ENCODE results near the gene SND1. TPM values are rescaled to one million over a fixed set of nuclear protein-coding genes. Genes with fewer than 3 reads are reported as not detected.
"Not testable (repeated sequence)": the region's sequence is repeated elsewhere in the genome, so short reads cannot be mapped to it uniquely, and the experiment has no call there.

Gene SND1
- polyA plus RNA-seq, 1 donor = 156 TPM

DNA sequence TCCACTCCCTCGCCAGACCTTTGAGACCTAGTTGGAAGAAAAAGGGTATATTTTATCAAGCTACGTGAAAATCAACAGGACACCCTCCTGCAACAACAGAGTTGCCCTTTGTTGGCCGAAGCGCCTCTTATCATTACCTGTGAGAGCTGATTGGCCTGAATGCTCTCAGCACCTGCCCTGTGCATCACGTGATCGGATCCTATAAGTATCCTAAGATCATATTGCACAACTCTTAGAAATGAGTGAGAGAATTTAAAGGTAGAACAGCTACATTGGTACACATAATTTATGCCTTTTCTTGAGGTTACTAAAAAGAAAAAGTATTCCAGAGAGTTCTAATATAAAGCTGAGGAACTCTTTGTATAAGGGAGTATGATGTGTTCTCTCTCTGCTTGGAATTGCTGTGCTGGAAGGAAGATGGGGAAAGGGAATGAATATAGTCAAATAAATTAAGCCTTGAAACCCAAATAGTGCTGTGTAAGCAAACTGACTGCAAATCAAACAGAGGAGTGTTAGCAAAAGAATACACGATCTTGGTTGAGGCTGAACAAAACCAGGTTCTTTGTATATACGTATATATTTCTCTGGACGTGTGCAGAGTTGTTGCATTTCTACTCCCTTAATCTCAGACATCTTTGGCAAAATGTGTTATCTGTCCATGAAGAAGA, 309.9 kb downstream of the SND1 start:
- DNase-seq = no peak

- no peak for DNase-seq
These were observed 310.8 kb downstream of the SND1 start for GRCh38 chr7:127962589-127963361.

- not testable (repeated sequence) for DNase-seq
These were observed 311.9 kb downstream of the SND1 start for GRCh38 chr7:127963850-127964249.

GRCh38 chr7:127967281-127967680, 315.3 kb downstream of the SND1 start:
- DNase-seq = no peak

DNA sequence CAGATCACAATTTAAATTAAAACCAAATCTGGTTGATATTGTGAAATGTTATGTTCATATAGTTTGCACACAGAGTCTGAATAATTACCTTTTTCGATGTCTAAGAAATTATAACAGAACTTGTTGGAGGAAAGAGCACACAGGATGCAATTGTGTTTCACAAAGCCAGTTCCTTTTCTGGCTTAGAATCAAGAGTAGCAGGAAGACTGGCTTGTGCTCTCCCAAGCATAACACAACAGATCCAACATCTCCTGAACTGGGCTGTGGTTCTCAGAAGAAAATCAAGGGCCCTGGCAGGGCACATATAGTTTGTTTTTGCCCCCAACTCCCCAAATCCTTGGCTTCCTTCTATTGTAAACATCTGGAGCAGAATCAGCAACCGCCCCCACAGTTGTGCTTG, 316.6 kb downstream of the SND1 start:
- no peak for DNase-seq

- DNase-seq = no peak
These were observed 321.8 kb downstream of the SND1 start for GRCh38 chr7:127973832-127974231.

- DNase-seq = no peak
These were observed 322.5 kb downstream of the SND1 start for GRCh38 chr7:127974446-127975035.

GRCh38 chr7:127976056-127976737, 324.2 kb downstream of the SND1 start:
- DNase-seq = no peak

DNA sequence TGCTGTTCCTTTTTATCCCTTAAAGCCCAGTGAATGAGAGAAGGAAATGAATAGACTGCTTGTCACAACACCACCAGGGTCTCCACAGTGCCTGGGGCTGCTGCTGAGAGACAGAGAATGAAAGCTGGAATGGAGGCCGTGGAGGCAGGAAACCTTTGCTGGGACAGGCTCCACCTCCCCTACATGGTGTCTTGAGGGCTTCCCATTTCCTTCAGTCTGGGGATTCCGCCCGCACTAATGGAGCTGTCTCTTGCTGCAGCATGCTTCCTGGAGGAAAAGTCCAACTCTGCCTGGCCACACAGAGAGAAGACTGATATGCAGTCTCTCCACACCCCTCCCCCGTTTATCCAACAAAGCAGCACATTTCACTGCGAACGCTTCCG, 324.7 kb downstream of the SND1 start:
- DNase-seq = no peak

GRCh38 chr7:127978421-127978820, 326.4 kb downstream of the SND1 start:
- DNase-seq = no peak

DNA sequence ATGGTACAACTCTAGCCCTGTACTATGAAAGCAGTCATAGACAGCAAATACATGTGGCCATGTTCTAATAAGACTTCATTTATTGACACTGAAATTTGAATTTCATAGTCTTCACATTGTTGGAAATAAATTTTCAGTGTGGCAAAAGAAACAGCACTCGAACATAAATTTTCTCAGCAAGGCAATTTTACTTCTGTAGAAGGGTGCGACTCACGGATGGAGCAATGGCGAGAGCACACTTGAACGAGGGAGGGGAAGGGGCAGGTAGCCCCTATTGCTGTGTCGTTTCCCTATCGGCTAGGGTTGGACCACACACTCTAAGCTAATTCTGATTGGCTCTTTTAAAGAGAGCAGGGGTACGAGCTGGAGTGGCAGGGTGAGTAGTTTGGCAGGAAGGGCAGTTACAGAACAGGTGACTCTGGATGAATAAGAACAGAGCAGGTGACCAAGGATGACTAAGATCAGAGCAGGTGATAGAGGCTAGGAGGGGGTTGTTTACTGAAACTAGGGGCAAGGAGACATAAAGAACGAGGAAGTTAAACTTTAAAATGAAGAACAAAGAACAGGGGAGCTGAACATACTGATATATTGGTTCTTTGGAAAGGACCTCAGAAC, 327.2 kb downstream of the SND1 start:
- no peak for DNase-seq

DNA sequence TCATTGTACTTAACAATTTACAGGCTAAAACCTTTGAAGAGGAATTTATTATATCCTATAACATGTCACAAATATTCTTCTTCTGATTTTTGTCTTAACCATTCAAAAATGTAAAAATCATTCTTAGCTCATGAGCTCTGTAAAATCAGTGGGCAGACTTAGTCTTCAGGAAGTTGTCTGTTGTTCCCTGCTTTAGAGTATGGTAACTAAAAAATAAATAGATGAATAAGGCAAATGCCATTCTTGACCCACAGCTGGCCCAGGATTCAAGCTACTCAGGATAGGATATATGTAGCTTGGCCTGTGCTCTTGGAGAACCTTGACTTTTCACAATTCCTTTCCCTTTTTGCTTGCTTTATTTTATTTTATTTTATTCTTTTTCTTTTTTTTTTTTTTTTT, 327.7 kb downstream of the SND1 start:
- no peak for DNase-seq

- DNase-seq = no peak
These were observed 328.9 kb downstream of the SND1 start for GRCh38 chr7:127980901-127981300.

- DNase-seq = no peak
These were observed 330.0 kb downstream of the SND1 start for GRCh38 chr7:127981965-127982364.

DNA sequence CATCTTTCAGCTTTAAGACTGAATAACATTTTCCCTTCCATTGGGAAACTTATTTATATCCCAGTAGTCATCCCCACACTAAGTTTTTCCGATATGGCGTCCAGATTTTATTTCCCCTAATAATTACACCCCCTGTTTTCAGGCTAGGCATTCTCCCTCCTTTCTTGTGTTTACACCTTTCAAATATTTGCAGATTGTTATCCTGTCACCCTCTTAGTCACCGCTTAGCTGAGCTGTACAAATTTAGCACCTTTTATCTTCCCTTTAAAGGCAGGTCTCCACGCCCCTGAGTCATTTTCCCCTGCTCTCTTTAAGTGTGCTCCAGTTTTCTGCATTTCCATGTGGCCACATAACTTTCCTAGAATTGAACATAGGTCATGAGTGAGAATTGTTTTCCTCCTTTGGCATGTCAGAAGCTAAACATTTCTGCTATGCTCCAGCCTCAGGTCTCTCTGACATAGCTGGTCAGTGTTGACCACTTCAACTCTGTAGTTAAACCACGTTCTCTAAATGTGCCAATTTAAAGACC, 331.9 kb downstream of the SND1 start:
- DNase-seq = no peak

GRCh38 chr7:127986581-127987521, 334.9 kb downstream of the SND1 start:
- DNase-seq = no peak

GRCh38 chr7:127988751-127989150, 336.8 kb downstream of the SND1 start:
- no peak for DNase-seq

GRCh38 chr7:127993317-127993716, 341.3 kb downstream of the SND1 start:
- DNase-seq = no peak

DNA sequence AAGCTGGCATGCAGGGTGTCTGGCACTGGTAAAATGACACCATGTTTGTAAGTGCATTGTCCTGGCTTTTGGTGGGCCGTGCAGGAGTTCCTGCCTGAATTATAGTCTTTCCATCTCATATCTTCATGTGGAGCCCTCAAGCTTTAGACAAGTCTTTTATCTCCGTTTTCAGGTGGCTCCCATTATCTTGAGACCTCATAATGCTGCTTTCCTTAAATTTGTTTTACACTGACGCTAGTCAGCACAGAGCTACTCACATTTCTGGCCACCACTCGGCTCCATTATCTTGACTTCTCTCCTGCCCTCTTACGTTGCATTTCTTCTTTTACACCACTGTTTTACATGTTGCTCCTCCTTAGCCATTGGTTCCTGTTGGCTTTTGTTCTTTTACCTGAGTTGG, 342.0 kb downstream of the SND1 start:
- DNase-seq = no peak

DNA sequence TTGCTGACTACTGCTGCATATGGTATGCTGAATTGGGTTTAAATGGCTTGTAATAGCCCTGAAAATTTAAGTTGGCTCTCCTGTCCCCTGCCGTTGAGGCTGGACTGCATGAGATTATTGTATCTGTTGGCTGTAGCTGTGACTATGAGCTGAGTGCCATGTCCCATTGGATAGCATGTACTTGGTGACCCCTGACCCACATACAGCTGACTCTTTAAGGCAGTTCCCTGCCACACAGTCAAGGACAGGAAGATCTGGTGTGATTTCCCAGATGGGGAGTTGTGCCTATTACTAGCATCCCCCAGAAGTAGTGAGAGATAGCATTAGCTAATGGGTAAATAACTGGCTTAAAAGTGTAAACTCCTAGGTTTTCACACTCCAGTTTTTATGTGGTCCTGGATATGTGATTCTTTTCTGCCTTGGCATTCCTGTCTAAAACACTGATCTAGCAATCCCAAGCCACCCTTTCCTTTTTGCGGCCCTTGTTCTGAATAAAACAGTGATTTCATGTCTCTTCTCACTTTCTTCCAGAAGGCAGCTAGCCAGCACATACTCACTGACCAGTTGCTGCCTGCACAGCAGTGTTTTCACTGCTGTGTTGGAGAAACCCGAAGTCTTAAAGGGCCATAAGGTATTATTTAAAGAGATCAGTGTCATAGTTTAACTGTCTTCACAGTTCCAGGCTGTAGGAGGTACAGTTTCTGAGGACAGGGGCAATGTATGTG, 343.3 kb downstream of the SND1 start:
- no peak for DNase-seq

All from left kidney (tissue), 2 donors.